IgD-negative memory B cell (primary cell): ENCODE data around the gene NTNG1. TPM values are rescaled to one million over a fixed set of nuclear protein-coding genes. Genes with fewer than 3 reads are reported as not detected.

Source experiments
- H3K27ac Mint-ChIP-seq, 3 donors: one replicate each; pipeline ENCODE4 v1.8.0; 2020 to 2022; ENCODE audit warnings: mild to moderate bottlenecking in 3 of 3, mixed read lengths in 3 of 3, moderate library complexity in 1 of 3
- H3K27me3 Mint-ChIP-seq: one replicate; pipeline ENCODE4 v1.8.0; 2021; ENCODE audit warnings: mixed read lengths
- H3K36me3 Mint-ChIP-seq: one replicate; pipeline ENCODE4 v1.8.0; 2020; ENCODE audit warnings: mild to moderate bottlenecking, mixed read lengths
- H3K4me1 Mint-ChIP-seq, 3 donors: one replicate each; pipeline ENCODE4 v1.8.0; 2020 to 2022; ENCODE audit warnings: mixed read lengths in 3 of 3, mild to moderate bottlenecking in 1 of 3
- H3K4me3 Mint-ChIP-seq, 4 donors: one replicate each; pipeline ENCODE4 v1.8.0; 2020 to 2022; ENCODE audit warnings: mild to moderate bottlenecking in 4 of 4, mixed read lengths in 4 of 4, moderate library complexity in 3 of 4
- H3K9me3 Mint-ChIP-seq, 3 donors: one replicate each; pipeline ENCODE4 v1.8.0; 2020 to 2021; ENCODE audit warnings: mixed read lengths in 3 of 3, mild to moderate bottlenecking in 1 of 3
- polyA plus RNA-seq: library from polyadenylated mRNA; unstranded; fragments of 300-500 nt; fragmentation: Illumina TruSeq; gene quantifications from one replicate; pipeline ENCODE4 v1.2.3, GENCODE V29; 2021

NTNG1 gene
- polyA plus RNA-seq, 1 donor from 2014 or later = 6.5 TPM

- Mint-ChIP-seq H3K27ac (peak overlapping the region in 1 of 3 donors; percentile 70), H3K9me3 (no peaks in the 10 kb centered on the region)
Observed at GRCh38 chr1:107276247-107276646, 135.4 kb downstream of the NTNG1 start.

GRCh38 chr1:107277022-107277421 lies 136.2 kb downstream of the NTNG1 start:
- no peak overlapping the region for H3K4me3 Mint-ChIP-seq
- peaks cover 10 to 38% (median 31%) of the 10 kb centered on the region in 3 donors for H3K4me1 Mint-ChIP-seq
- no peaks in the 10 kb centered on the region for H3K36me3 Mint-ChIP-seq

More at GRCh38 chr1:107276247-107276646, 135.4 kb downstream of the NTNG1 start:
- Mint-ChIP-seq H3K4me3 (no peak overlapping the region), H3K4me1 (peaks cover 10 to 38% (median 27%) of the 10 kb centered on the region in 3 donors), H3K36me3 (no peaks in the 10 kb centered on the region), H3K27me3 (no peaks in the 10 kb centered on the region)

GRCh38 chr1:107286125-107286524 lies 145.3 kb downstream of the NTNG1 start:
- Mint-ChIP-seq H3K4me1 (peaks cover 0 to 13% (median 10%) of the 10 kb centered on the region in 3 donors), H3K27me3 (no peaks in the 10 kb centered on the region), H3K36me3 (no peaks in the 10 kb centered on the region), H3K9me3 (peaks cover 0 to 4% (median 0%) of the 10 kb centered on the region in 3 donors), H3K27ac (no peak overlapping the region), H3K4me3 (no peak overlapping the region)

More at GRCh38 chr1:107277022-107277421, 136.2 kb downstream of the NTNG1 start:
- Mint-ChIP-seq H3K27ac (peak overlapping the region; percentile 54 to 70 (median 58)), H3K9me3 (no peaks in the 10 kb centered on the region), H3K27me3 (no peaks in the 10 kb centered on the region)

DNA sequence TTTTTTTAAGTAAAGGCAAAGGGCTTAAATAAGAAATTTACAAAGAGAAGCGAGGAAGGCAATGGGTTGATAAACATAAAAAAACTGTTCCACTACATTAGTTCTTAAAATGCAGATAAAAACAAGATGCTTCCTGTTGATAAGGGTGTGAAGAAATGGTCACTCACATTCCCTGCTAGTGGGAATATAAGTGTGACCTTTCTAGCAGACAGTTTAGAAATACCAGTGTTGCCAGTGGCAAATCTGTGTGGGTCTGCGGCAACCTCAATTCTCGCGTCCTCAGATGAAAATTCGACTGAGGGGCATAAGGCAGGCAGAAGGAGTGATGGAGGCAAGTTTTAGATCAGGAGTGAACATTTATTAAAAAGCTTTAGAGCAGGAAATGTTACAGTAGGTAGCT lies 151.1 kb downstream of the NTNG1 start:
- no peaks in the 10 kb centered on the region for H3K27me3 Mint-ChIP-seq
- H3K4me3 Mint-ChIP-seq = no peak overlapping the region
- no peak overlapping the region for H3K27ac Mint-ChIP-seq
- H3K4me1 Mint-ChIP-seq = peaks cover 0 to 4% (median 0%) of the 10 kb centered on the region in 3 donors
- H3K9me3 Mint-ChIP-seq = no peaks in the 10 kb centered on the region
- no peaks in the 10 kb centered on the region for H3K36me3 Mint-ChIP-seq

- peak overlapping the region in 1 of 3 donors; percentile 18 for H3K27ac Mint-ChIP-seq
- H3K9me3 Mint-ChIP-seq = no peaks in the 10 kb centered on the region
- H3K4me3 Mint-ChIP-seq = no peak overlapping the region
- H3K27me3 Mint-ChIP-seq = no peaks in the 10 kb centered on the region
- H3K4me1 Mint-ChIP-seq = no peaks in the 10 kb centered on the region
- no peaks in the 10 kb centered on the region for H3K36me3 Mint-ChIP-seq
Observed at GRCh38 chr1:107293901-107294613, 153.2 kb downstream of the NTNG1 start.

DNA sequence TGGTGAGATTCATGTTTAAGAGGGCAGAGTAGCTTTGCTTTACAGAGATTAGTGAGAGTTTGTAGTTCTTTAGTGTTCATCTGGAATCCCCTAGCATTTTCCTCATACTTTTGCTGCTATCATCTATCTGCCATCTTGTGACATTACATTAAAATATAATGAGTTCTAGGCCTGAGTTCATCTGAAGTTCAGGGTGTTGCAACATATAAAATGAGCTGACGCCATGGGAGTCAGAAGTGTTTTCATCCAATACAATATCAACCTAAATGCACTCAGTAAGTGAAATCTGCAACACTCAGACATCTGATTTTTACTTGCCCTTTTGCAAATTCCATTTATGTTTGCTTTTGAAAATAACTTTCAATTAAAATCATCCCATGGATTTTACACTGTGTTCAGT lies 153.8 kb downstream of the NTNG1 start:
- Mint-ChIP-seq H3K4me3 (no peak overlapping the region), H3K27ac (no peak overlapping the region), H3K4me1 (no peaks in the 10 kb centered on the region), H3K36me3 (no peaks in the 10 kb centered on the region), H3K27me3 (no peaks in the 10 kb centered on the region), H3K9me3 (no peaks in the 10 kb centered on the region)

- no peak overlapping the region for H3K4me3 Mint-ChIP-seq
- H3K27me3 Mint-ChIP-seq = no peaks in the 10 kb centered on the region
- H3K36me3 Mint-ChIP-seq = no peaks in the 10 kb centered on the region
- H3K4me1 Mint-ChIP-seq = no peaks in the 10 kb centered on the region
- no peak overlapping the region for H3K27ac Mint-ChIP-seq
- no peaks in the 10 kb centered on the region for H3K9me3 Mint-ChIP-seq
Observed at GRCh38 chr1:107297681-107298080, 156.8 kb downstream of the NTNG1 start.

DNA sequence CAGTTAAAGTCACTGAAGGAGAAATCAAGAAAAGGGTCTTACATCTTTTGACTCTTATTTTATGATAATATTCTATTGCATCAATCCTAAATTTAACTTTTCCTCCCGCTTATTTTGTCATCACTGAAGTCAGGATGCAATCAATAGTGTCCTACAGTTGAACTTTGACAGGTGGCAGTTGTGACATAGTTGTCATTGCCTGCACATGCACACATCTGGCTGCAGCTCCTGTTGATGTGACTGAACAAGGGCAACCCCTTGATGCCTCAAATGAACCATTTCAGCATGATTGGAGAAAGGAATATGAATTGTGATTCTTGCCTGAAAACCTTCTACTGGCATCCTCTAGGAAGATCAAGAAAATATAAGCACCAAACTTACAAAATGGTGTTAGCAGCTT lies 157.7 kb downstream of the NTNG1 start:
- no peaks in the 10 kb centered on the region for H3K4me1 Mint-ChIP-seq
- no peaks in the 10 kb centered on the region for H3K36me3 Mint-ChIP-seq
- H3K4me3 Mint-ChIP-seq = no peak overlapping the region
- H3K27me3 Mint-ChIP-seq = no peaks in the 10 kb centered on the region
- no peaks in the 10 kb centered on the region for H3K9me3 Mint-ChIP-seq
- H3K27ac Mint-ChIP-seq = no peak overlapping the region

GRCh38 chr1:107299521-107299920 lies 158.7 kb downstream of the NTNG1 start:
- H3K27ac Mint-ChIP-seq = no peak overlapping the region
- no peak overlapping the region for H3K4me3 Mint-ChIP-seq
- no peaks in the 10 kb centered on the region for H3K9me3 Mint-ChIP-seq
- H3K27me3 Mint-ChIP-seq = no peaks in the 10 kb centered on the region
- no peaks in the 10 kb centered on the region for H3K36me3 Mint-ChIP-seq
- H3K4me1 Mint-ChIP-seq = no peaks in the 10 kb centered on the region

DNA sequence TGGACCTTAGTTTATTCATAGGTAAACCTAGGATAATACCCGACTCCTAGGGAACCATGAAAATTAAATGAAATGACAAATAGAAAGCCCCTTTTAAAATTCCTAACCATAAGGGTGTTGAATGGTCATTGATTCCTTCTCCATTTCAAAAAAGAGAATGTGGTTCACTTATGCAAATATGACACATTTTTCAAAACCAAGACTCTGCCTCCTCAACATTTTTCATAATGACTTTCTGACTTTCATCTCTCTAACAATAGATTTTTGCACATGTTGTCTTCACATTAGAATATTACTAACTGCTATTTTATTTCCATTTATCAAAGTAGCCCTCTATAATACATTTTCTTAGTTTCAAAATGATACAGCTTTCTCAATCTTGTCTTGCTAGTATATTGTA lies 169.1 kb downstream of the NTNG1 start:
- Mint-ChIP-seq H3K27ac (no peak overlapping the region), H3K9me3 (peaks cover 0 to 2% (median 0%) of the 10 kb centered on the region in 3 donors), H3K36me3 (peaks cover 4% of the 10 kb centered on the region), H3K4me3 (no peak overlapping the region), H3K27me3 (no peaks in the 10 kb centered on the region), H3K4me1 (peaks cover 0 to 6% (median 3%) of the 10 kb centered on the region in 3 donors)

DNA sequence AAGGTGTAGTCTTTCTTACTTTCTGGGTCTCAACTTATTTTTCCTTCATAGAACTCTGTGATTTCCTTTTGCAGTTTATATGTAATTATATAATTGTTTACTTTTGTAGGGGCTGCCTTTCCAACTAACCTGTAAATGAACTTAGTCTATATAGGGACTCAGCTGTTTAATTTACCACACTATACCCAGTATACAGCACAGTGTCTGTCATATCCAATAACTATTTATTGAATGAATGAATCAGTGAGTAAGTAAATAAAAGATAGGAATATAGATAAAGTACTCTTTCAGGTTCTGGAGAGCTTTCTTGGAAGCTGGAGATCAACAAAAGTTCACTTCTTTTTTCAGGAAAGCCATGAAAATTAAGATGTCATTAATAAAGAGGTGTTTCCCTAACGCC lies 174.8 kb downstream of the NTNG1 start:
- Mint-ChIP-seq H3K4me1 (peaks cover 2 to 8% (median 4%) of the 10 kb centered on the region in 3 donors), H3K27me3 (no peaks in the 10 kb centered on the region), H3K4me3 (no peak overlapping the region)

GRCh38 chr1:107318932-107319331 lies 178.1 kb downstream of the NTNG1 start:
- H3K4me3 Mint-ChIP-seq = no peak overlapping the region
- H3K4me1 Mint-ChIP-seq = peaks cover 3 to 21% (median 17%) of the 10 kb centered on the region in 3 donors
- H3K36me3 Mint-ChIP-seq = no peaks in the 10 kb centered on the region
- no peaks in the 10 kb centered on the region for H3K27me3 Mint-ChIP-seq
- no peaks in the 10 kb centered on the region for H3K9me3 Mint-ChIP-seq
- H3K27ac Mint-ChIP-seq = no peak overlapping the region

More for the DNA sequence above, 174.8 kb downstream of the NTNG1 start:
- peak overlapping the region in 1 of 3 donors; percentile 8 for H3K27ac Mint-ChIP-seq
- H3K36me3 Mint-ChIP-seq = no peaks in the 10 kb centered on the region
- peaks cover 0 to 2% (median 0%) of the 10 kb centered on the region in 3 donors for H3K9me3 Mint-ChIP-seq

DNA sequence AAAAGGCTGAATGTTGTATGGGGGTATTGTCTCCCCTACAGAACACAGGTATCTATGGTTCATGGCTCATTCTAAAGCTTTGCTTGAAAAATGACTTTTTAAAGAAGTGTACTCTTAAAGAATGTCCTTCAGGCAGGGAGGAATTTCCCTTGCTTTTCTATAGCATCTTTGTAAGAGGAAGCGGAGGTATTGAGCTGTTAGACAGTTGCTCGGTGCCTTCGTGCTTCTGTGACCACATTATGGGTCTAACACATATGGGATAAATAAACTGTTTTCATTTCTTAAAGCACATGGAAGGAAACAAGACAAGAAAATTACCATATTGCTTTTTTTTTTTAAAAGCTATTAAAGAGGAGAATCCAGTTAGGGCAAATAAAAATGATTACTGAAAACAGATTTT lies 182.9 kb downstream of the NTNG1 start:
- Mint-ChIP-seq H3K27ac (no peak overlapping the region), H3K36me3 (no peaks in the 10 kb centered on the region), H3K4me1 (peaks cover 4 to 36% (median 29%) of the 10 kb centered on the region in 3 donors), H3K4me3 (no peak overlapping the region), H3K27me3 (no peaks in the 10 kb centered on the region), H3K9me3 (no peaks in the 10 kb centered on the region)

GRCh38 chr1:107326824-107327445 lies 186.1 kb downstream of the NTNG1 start:
- Mint-ChIP-seq H3K4me1 (peaks cover 2 to 24% (median 19%) of the 10 kb centered on the region in 3 donors), H3K27me3 (no peaks in the 10 kb centered on the region), H3K9me3 (no peaks in the 10 kb centered on the region), H3K27ac (peak overlapping the region in 1 of 3 donors; percentile 32), H3K36me3 (no peaks in the 10 kb centered on the region), H3K4me3 (no peak overlapping the region)

GRCh38 chr1:107327446-107327845 lies 186.6 kb downstream of the NTNG1 start:
- H3K9me3 Mint-ChIP-seq = no peaks in the 10 kb centered on the region
- H3K4me1 Mint-ChIP-seq = peaks cover 2 to 24% (median 19%) of the 10 kb centered on the region in 3 donors
- H3K27me3 Mint-ChIP-seq = no peaks in the 10 kb centered on the region
- no peak overlapping the region for H3K4me3 Mint-ChIP-seq
- no peak overlapping the region for H3K27ac Mint-ChIP-seq
- no peaks in the 10 kb centered on the region for H3K36me3 Mint-ChIP-seq
